Liver (tissue), 9 donors: Measurements from ENCODE around the gene PHACTR4. TPM values are rescaled to one million over a fixed set of nuclear protein-coding genes. Genes with fewer than 3 reads are reported as not detected.

Source experiments
- DNase-seq: peaks from one replicate; pipeline ENCODE4 v3.0.0-alpha.2; 2017; ENCODE audit warnings: low spot score
- H3K27ac ChIP-seq, 2 donors: one replicate each; pipeline ENCODE4 v1.7.0; 2013; ENCODE audit warnings: inconsistent platforms in 2 of 2, low read length in 2 of 2, control low read depth in 1 of 2, low read depth in 1 of 2, mild to moderate bottlenecking in 1 of 2
- H3K27me3 ChIP-seq, 4 donors: one replicate each; pipeline versions ENCODE4 v1.6.1 to v1.7.0; 2013; ENCODE audit warnings: low read length in 3 of 4, inconsistent platforms in 1 of 4, mild to moderate bottlenecking in 1 of 4, moderate library complexity in 1 of 4; ENCODE audit not compliant: control insufficient read depth in 4 of 4, insufficient read depth in 4 of 4
- H3K36me3 ChIP-seq, 4 donors: one replicate each; pipeline versions ENCODE4 v1.6.1 to v1.7.0; 2013; ENCODE audit warnings: low read length in 3 of 4, mild to moderate bottlenecking in 3 of 4, low read depth in 1 of 4, moderate library complexity in 1 of 4; ENCODE audit not compliant: control insufficient read depth in 4 of 4, insufficient read depth in 3 of 4
- H3K4me1 ChIP-seq, 4 donors: one replicate each; pipeline versions ENCODE4 v1.6.1 to v1.7.0; 2013; ENCODE audit warnings: low read length in 3 of 4, mild to moderate bottlenecking in 3 of 4, moderate library complexity in 1 of 4; ENCODE audit not compliant: control insufficient read depth in 4 of 4, insufficient read depth in 4 of 4
- H3K4me3 ChIP-seq, 3 donors: one replicate each; pipeline versions ENCODE4 v1.6.1 to v1.7.0; 2013; ENCODE audit warnings: low read length in 3 of 3, control low read depth in 1 of 3, low read depth in 1 of 3, mild to moderate bottlenecking in 1 of 3
- H3K9ac ChIP-seq, 2 donors: one replicate each; pipeline ENCODE4 v1.7.0; 2013; ENCODE audit warnings: low read length in 2 of 2, mild to moderate bottlenecking in 2 of 2, moderate library complexity in 2 of 2, control low read depth in 1 of 2, low read depth in 1 of 2
- H3K9me3 ChIP-seq, 4 donors: one replicate each; pipeline versions ENCODE4 v1.6.1 to v1.7.0; 2013; ENCODE audit warnings: low read length in 3 of 4; ENCODE audit not compliant: control insufficient read depth in 4 of 4
- EGR1 ChIP-seq, 2 donors: IDR thresholded peaks; 2 replicates each; pipeline ENCODE4 v1.6.1; 2016 to 2018; ENCODE audit warnings: antibody characterized with exemption in 2 of 2, low read depth in 2 of 2
- FOXA1 ChIP-seq: IDR thresholded peaks from 2 replicates; pipeline ENCODE4 v1.6.1; 2016; ENCODE audit warnings: antibody characterized with exemption
- FOXA2 ChIP-seq: IDR thresholded peaks from 2 replicates; pipeline ENCODE4 v1.6.1; 2016; ENCODE audit warnings: antibody characterized with exemption
- GABPA ChIP-seq, 2 donors: IDR thresholded peaks in 1 of 2; conservative IDR thresholded peaks in 1 of 2; 2 replicates each; pipeline ENCODE4 v1.6.1; 2016; ENCODE audit warnings: antibody characterized with exemption in 2 of 2, mild to moderate bottlenecking in 1 of 2, moderate library complexity in 1 of 2
- HNF4G ChIP-seq: IDR thresholded peaks from 2 replicates; pipeline ENCODE4 v1.6.1; 2016; ENCODE audit warnings: antibody characterized with exemption
- JUND ChIP-seq, 2 donors: IDR thresholded peaks; 2 replicates each; pipeline ENCODE4 v1.6.1; 2016; ENCODE audit warnings: antibody characterized with exemption in 2 of 2
- NR2F2 ChIP-seq: IDR thresholded peaks from 2 replicates; pipeline ENCODE4 v1.6.1; 2016; ENCODE audit warnings: antibody characterized with exemption
- RXRA ChIP-seq, 2 donors: IDR thresholded peaks; 2 replicates each; pipeline ENCODE4 v1.6.1; 2017 to 2018; ENCODE audit warnings: antibody characterized with exemption in 2 of 2, mild to moderate bottlenecking in 1 of 2
- SP1 ChIP-seq: IDR thresholded peaks from 2 replicates; pipeline ENCODE4 v1.6.1; 2018; ENCODE audit warnings: antibody characterized with exemption, mild to moderate bottlenecking
- TAF1 ChIP-seq: conservative IDR thresholded peaks from 2 replicates; pipeline ENCODE4 v1.6.1; 2016; ENCODE audit warnings: antibody characterized with exemption, mild to moderate bottlenecking
- WGBS: extraction: QIAGEN DNeasy Blood & Tissue Kit; methylation state at CpG from one replicate; pipeline ENCODE4 v1.1.7; 2013; 5-methylcytosine and 5-hydroxymethylcytosine counted together
- polyA plus RNA-seq, 2 donors: library from polyadenylated mRNA; stranded (reverse) in 1 of 2; unstranded in 1 of 2; fragments of 200-250 nt in 1 of 2; fragments of >200 nt in 1 of 2; fragmentation: Nextera tagmentation in 1 of 2; extraction: Ambion mirVana in 1 of 2; gene quantifications; one replicate each; pipeline versions ENCODE4 v1.2.1 to v1.2.3, GENCODE V29; 2013 to 2015
- total RNA-seq, 2 donors: library from RNA; depleted of rRNA; stranded (reverse); fragments of >200 nt; gene quantifications; one replicate each; pipeline ENCODE4 v1.2.3, GENCODE V29; 2014
- TF ChIP-seq, protein P1 (sequence below): IDR thresholded peaks from 2 replicates; pipeline ENCODE4 v1.6.1; 2016; ENCODE audit warnings: antibody characterized with exemption
- TF ChIP-seq, protein P2 (sequence below): IDR thresholded peaks from 2 replicates; pipeline ENCODE4 v1.6.1; 2016; ENCODE audit warnings: antibody characterized with exemption
- TF ChIP-seq, protein P3 (sequence below): IDR thresholded peaks from 2 replicates; pipeline ENCODE4 v1.6.1; 2016; ENCODE audit warnings: antibody characterized with exemption, mild to moderate bottlenecking
- TF ChIP-seq, protein P4 (sequence below): fragments of 150-350 bp; IDR thresholded peaks from 2 replicates; pipeline ENCODE4 v1.5.1; 2017; ENCODE audit warnings: improper control_type of control experiment, low read depth, low read length; ENCODE audit not compliant: missing input control
- TF ChIP-seq, protein P5 (sequence below): IDR thresholded peaks from 2 replicates; pipeline ENCODE4 v1.6.1; 2016; ENCODE audit warnings: antibody characterized with exemption
- donor health status: healthy.
- donor health status: healthy.
- donor health status: healthy.
- donor health status: healthy.
- donor health status: healthy.

PHACTR4 gene
- total and polyA plus RNA-seq, 4 donors: 8.9 to 22.6 (median 10.8) TPM

DNA sequence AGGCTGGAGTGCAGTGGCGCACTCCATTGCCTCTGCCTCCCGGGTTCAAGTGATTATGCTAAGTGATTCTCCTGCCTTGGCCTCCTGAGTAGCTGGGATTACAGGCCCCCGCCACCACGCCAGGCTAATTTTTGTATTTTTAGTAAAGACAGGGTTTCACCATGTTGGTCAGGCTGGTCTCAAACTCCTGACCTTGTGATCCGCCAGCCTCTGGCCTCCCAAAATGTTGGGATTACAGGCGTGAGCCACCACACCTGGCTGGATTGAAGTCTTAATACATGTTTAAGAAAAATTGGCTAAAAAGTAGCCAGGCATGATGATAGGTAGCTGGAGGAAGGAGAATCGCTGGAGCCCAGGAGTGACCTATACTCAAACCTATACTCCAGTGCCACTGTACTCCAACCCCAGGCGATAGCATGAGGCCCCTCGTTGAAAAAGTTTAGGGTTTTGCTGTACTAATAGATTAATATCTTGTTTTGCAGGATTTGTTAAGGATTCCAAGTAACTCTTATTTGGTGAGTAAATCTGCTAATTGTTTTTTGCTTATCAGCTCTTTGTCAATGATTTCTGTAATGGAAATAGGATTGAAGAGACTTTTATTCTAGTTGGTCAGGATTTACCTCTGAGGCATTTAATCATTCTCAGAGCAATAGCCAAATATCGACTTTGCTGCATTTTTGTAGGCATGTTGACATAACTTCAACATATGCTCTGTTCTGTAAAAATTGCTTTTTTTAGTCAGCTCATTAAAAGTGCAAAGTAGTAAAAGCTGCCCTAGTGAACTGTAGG is 138.3 kb downstream of the PHACTR4 start:
- Histone ChIP-seq H3K9ac (peak overlapping the region; percentile 66 to 98), H3K9me3 (no peaks in the 10 kb centered on the region), H3K27ac (peak overlapping the region; percentile 20 to 46), H3K36me3 (peaks cover 6 to 40% (median 33%) of the 10 kb centered on the region in 4 donors), H3K4me3 (peak overlapping the region; percentile 89 to 95 (median 91)), H3K4me1 (peaks cover 7 to 34% (median 15%) of the 10 kb centered on the region in 4 donors), H3K27me3 (no peaks in the 10 kb centered on the region)
- 48% methylated on average over 10 of the region's 10 CpGs for WGBS
- TF ChIP-seq RXRA (IDR thresholded peaks at IDR 0.05) (no peak), EGR1 (IDR thresholded peaks at IDR 0.05; ENCODE audit: low read depth in 2 of 2) (no peak), NR2F2 (no peak), TAF1 (no peak), JUND (IDR thresholded peaks at IDR 0.05) (no peak), FOXA2 (no peak), FOXA1 (no peak), GABPA (IDR thresholded peaks at IDR 0.05 in 1 of 2, conservative IDR thresholded peaks at IDR 0.05 in 1 of 2) (no peak)
- TF ChIP-seq, protein P1, sequence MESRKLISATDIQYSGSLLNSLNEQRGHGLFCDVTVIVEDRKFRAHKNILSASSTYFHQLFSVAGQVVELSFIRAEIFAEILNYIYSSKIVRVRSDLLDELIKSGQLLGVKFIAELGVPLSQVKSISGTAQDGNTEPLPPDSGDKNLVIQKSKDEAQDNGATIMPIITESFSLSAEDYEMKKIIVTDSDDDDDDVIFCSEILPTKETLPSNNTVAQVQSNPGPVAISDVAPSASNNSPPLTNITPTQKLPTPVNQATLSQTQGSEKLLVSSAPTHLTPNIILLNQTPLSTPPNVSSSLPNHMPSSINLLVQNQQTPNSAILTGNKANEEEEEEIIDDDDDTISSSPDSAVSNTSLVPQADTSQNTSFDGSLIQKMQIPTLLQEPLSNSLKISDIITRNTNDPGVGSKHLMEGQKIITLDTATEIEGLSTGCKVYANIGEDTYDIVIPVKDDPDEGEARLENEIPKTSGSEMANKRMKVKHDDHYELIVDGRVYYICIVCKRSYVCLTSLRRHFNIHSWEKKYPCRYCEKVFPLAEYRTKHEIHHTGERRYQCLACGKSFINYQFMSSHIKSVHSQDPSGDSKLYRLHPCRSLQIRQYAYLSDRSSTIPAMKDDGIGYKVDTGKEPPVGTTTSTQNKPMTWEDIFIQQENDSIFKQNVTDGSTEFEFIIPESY: no peak
- TF ChIP-seq, protein P2, sequence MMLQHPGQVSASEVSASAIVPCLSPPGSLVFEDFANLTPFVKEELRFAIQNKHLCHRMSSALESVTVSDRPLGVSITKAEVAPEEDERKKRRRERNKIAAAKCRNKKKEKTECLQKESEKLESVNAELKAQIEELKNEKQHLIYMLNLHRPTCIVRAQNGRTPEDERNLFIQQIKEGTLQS: no peak
- TF ChIP-seq, protein P3, sequence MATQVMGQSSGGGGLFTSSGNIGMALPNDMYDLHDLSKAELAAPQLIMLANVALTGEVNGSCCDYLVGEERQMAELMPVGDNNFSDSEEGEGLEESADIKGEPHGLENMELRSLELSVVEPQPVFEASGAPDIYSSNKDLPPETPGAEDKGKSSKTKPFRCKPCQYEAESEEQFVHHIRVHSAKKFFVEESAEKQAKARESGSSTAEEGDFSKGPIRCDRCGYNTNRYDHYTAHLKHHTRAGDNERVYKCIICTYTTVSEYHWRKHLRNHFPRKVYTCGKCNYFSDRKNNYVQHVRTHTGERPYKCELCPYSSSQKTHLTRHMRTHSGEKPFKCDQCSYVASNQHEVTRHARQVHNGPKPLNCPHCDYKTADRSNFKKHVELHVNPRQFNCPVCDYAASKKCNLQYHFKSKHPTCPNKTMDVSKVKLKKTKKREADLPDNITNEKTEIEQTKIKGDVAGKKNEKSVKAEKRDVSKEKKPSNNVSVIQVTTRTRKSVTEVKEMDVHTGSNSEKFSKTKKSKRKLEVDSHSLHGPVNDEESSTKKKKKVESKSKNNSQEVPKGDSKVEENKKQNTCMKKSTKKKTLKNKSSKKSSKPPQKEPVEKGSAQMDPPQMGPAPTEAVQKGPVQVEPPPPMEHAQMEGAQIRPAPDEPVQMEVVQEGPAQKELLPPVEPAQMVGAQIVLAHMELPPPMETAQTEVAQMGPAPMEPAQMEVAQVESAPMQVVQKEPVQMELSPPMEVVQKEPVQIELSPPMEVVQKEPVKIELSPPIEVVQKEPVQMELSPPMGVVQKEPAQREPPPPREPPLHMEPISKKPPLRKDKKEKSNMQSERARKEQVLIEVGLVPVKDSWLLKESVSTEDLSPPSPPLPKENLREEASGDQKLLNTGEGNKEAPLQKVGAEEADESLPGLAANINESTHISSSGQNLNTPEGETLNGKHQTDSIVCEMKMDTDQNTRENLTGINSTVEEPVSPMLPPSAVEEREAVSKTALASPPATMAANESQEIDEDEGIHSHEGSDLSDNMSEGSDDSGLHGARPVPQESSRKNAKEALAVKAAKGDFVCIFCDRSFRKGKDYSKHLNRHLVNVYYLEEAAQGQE: no peak
- no peak for DNase-seq

DNA sequence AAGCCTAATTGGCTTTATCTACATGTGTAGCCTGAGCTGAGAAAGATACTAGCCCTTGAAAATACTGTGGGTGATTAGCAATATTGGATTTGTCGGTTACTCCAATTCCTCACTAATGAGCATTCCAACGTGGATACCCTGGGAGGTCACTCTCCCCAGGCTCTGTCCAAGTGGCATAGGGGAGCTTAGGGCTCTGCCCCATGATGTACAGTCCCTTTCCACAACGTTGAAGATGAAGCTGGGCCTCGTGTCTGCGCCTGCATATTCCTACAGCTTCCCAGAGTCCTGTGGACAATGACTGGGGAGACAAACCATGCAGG is 138.9 kb downstream of the PHACTR4 start:
- H3K9ac ChIP-seq: peak overlapping the region in 1 of 2 donors; percentile 8
- H3K9me3 ChIP-seq: no peaks in the 10 kb centered on the region
- 56% methylated on average over 5 of the region's 5 CpGs for WGBS
- H3K36me3 ChIP-seq: peaks cover 8 to 40% (median 35%) of the 10 kb centered on the region in 4 donors
- peaks cover 7 to 34% (median 15%) of the 10 kb centered on the region in 4 donors for H3K4me1 ChIP-seq
- peak overlapping the region in 1 of 3 donors; percentile 89 for H3K4me3 ChIP-seq
- H3K27me3 ChIP-seq: no peaks in the 10 kb centered on the region
- TF ChIP-seq, protein P2: no peak
- TF ChIP-seq, protein P3: no peak
- TF ChIP-seq, protein P4, sequence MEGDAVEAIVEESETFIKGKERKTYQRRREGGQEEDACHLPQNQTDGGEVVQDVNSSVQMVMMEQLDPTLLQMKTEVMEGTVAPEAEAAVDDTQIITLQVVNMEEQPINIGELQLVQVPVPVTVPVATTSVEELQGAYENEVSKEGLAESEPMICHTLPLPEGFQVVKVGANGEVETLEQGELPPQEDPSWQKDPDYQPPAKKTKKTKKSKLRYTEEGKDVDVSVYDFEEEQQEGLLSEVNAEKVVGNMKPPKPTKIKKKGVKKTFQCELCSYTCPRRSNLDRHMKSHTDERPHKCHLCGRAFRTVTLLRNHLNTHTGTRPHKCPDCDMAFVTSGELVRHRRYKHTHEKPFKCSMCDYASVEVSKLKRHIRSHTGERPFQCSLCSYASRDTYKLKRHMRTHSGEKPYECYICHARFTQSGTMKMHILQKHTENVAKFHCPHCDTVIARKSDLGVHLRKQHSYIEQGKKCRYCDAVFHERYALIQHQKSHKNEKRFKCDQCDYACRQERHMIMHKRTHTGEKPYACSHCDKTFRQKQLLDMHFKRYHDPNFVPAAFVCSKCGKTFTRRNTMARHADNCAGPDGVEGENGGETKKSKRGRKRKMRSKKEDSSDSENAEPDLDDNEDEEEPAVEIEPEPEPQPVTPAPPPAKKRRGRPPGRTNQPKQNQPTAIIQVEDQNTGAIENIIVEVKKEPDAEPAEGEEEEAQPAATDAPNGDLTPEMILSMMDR: no peak
- no peak for TF ChIP-seq SP1
- no peak for TF ChIP-seq GABPA (IDR thresholded peaks at IDR 0.05 in 1 of 2, conservative IDR thresholded peaks at IDR 0.05 in 1 of 2)
- TF ChIP-seq, protein P1: no peak
- TF ChIP-seq RXRA (IDR thresholded peaks at IDR 0.05): no peak
- TF ChIP-seq, protein P5, sequence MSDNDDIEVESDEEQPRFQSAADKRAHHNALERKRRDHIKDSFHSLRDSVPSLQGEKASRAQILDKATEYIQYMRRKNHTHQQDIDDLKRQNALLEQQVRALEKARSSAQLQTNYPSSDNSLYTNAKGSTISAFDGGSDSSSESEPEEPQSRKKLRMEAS: no peak
- no peak for TF ChIP-seq HNF4G
- no peak for TF ChIP-seq NR2F2
- DNase-seq: no peak
- H3K27ac ChIP-seq: peak overlapping the region; percentile 11 to 46
